ENCODE data around the gene TSPAN9.

DNA sequence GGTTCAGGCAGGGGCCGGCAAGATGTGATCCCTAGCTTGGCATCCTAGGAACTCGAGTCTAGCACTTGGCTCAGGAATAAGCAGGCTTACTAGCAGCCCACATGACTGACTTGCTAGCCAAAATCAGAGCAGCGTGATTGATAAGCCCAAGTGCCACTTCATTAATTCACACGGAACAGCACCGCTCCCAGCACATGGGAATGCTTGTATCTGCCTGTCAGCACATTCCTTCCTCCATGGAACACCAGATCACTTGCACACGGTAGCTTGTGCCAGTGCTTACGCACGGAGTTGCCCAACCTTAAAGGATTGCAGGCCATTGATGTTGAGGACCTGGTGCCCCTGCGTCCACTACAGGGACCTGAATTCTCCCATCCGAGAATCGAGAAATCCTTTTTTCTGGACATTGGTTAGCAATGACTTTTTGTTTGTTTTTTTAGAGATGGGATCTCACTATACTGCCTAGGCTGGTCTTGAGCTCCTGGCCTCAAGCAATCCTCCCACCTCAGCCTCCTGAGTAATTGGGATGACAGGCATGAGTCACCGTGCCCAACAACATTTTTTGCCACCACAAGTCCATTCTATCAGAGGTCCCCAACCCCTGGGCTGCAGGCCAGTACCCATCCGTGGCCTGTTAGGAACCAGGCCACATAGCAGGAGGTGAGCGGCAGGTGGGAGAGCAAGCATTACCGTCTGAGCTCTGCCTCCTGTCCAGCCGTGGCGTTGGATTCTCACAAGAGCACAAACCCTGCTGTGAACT, 30.6 kb upstream of the TSPAN9 start:
- TF ChIP-seq, protein P1, sequence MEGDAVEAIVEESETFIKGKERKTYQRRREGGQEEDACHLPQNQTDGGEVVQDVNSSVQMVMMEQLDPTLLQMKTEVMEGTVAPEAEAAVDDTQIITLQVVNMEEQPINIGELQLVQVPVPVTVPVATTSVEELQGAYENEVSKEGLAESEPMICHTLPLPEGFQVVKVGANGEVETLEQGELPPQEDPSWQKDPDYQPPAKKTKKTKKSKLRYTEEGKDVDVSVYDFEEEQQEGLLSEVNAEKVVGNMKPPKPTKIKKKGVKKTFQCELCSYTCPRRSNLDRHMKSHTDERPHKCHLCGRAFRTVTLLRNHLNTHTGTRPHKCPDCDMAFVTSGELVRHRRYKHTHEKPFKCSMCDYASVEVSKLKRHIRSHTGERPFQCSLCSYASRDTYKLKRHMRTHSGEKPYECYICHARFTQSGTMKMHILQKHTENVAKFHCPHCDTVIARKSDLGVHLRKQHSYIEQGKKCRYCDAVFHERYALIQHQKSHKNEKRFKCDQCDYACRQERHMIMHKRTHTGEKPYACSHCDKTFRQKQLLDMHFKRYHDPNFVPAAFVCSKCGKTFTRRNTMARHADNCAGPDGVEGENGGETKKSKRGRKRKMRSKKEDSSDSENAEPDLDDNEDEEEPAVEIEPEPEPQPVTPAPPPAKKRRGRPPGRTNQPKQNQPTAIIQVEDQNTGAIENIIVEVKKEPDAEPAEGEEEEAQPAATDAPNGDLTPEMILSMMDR (IDR thresholded peaks at IDR 0.05) = no peak
- no peak for TF ChIP-seq POLR2A (IDR thresholded peaks at IDR 0.05; ENCODE audit: low read depth)
